ENCODE results near the gene IL24. TPM values are rescaled to one million over a fixed set of nuclear protein-coding genes. Genes with fewer than 3 reads are reported as not detected.

Gene IL24
- total RNA-seq, 1 donor from 2014 or later = not detected

- H3K4me1 Mint-ChIP-seq = peaks cover 5% of the 10 kb centered on the region
- DNase-seq (ENCODE audit: low spot score) = no peak
- no peak overlapping the region for H3K4me3 ChIP-seq
- no peak overlapping the region for H3K27ac Mint-ChIP-seq
- H3K9me3 ChIP-seq (ENCODE audit: low read depth) = no peaks in the 10 kb centered on the region
- H3K36me3 ChIP-seq = no peaks in the 10 kb centered on the region
- no peaks in the 10 kb centered on the region for H3K9me3 Mint-ChIP-seq
- H3K9ac ChIP-seq = no peak overlapping the region
- no peak overlapping the region for H3K4me2 ChIP-seq
- H2AFZ ChIP-seq (replicated peaks) = no peak overlapping the region
- TF ChIP-seq EZH2phosphoT487 (IDR thresholded peaks at IDR 0.05) (no peak), EZH2 (IDR thresholded peaks at IDR 0.05) (no peak)
- H3K27ac ChIP-seq = no peak overlapping the region
- no peaks in the 10 kb centered on the region for H3K79me2 ChIP-seq (ENCODE audit: low read depth)
- H3K27me3 ChIP-seq = peaks cover 6% of the 10 kb centered on the region
- no peak overlapping the region for H3K4me3 Mint-ChIP-seq
- H3K36me3 Mint-ChIP-seq = no peaks in the 10 kb centered on the region
- no peaks in the 10 kb centered on the region for H4K20me1 ChIP-seq (ENCODE audit: low read depth)
- H3K4me1 ChIP-seq = no peaks in the 10 kb centered on the region
- H3K27me3 Mint-ChIP-seq (ENCODE audit: insufficient read depth, low read depth) = peaks cover 9% of the 10 kb centered on the region
- H3F3A ChIP-seq (ENCODE audit: low read depth) = no peaks in the 10 kb centered on the region
These were observed 4.7 kb downstream of the IL24 start for GRCh38 chr1:206901944-206902343.

GRCh38 chr1:206902702-206903101 lies 5.5 kb downstream of the IL24 start:
- H3K4me1 Mint-ChIP-seq = no peaks in the 10 kb centered on the region
- no peak overlapping the region for H3K27ac ChIP-seq
- no peak overlapping the region for H3K27ac Mint-ChIP-seq
- no peak overlapping the region for H3K4me3 ChIP-seq
- no peaks in the 10 kb centered on the region for H4K20me1 ChIP-seq (ENCODE audit: low read depth)
- DNase-seq (ENCODE audit: low spot score) = no peak
- H2AFZ ChIP-seq (replicated peaks) = no peak overlapping the region
- no peaks in the 10 kb centered on the region for H3K79me2 ChIP-seq (ENCODE audit: low read depth)
- H3K36me3 Mint-ChIP-seq = no peaks in the 10 kb centered on the region
- no peak overlapping the region for H3K9ac ChIP-seq
- no peak overlapping the region for H3K4me2 ChIP-seq
- no peaks in the 10 kb centered on the region for H3K36me3 ChIP-seq
- no peak for TF ChIP-seq EZH2phosphoT487 (IDR thresholded peaks at IDR 0.05)
- no peak for TF ChIP-seq CTCF (IDR thresholded peaks at IDR 0.05)
- TF ChIP-seq EZH2 (IDR thresholded peaks at IDR 0.05) = no peak
- no peak overlapping the region for H3K4me3 Mint-ChIP-seq
- H3K9me3 ChIP-seq (ENCODE audit: low read depth) = no peaks in the 10 kb centered on the region
- no peaks in the 10 kb centered on the region for H3F3A ChIP-seq (ENCODE audit: low read depth)
- peaks cover 10% of the 10 kb centered on the region for H3K27me3 Mint-ChIP-seq (ENCODE audit: insufficient read depth, low read depth)
- no peaks in the 10 kb centered on the region for H3K9me3 Mint-ChIP-seq
- no peaks in the 10 kb centered on the region for H3K4me1 ChIP-seq
- peaks cover 13% of the 10 kb centered on the region for H3K27me3 ChIP-seq

- no peak overlapping the region for H3K4me2 ChIP-seq
- H3K79me2 ChIP-seq (ENCODE audit: low read depth) = no peaks in the 10 kb centered on the region
- Mint-ChIP-seq H3K4me3 (no peak overlapping the region), H3K4me1 (no peaks in the 10 kb centered on the region), H3K36me3 (no peaks in the 10 kb centered on the region), H3K27me3 (ENCODE audit: insufficient read depth, low read depth) (peaks cover 20% of the 10 kb centered on the region), H3K9me3 (no peaks in the 10 kb centered on the region), H3K27ac (no peak overlapping the region)
- H3K9ac ChIP-seq = no peak overlapping the region
- no peaks in the 10 kb centered on the region for H4K20me1 ChIP-seq (ENCODE audit: low read depth)
- no peak overlapping the region for H3K4me3 ChIP-seq
- TF ChIP-seq EZH2phosphoT487 (IDR thresholded peaks at IDR 0.05) (no peak), CTCF (IDR thresholded peaks at IDR 0.05) (no peak), EZH2 (IDR thresholded peaks at IDR 0.05) (no peak)
- no peaks in the 10 kb centered on the region for H3F3A ChIP-seq (ENCODE audit: low read depth)
- no peak overlapping the region for H2AFZ ChIP-seq (replicated peaks)
- no peaks in the 10 kb centered on the region for H3K9me3 ChIP-seq (ENCODE audit: low read depth)
- DNase-seq (ENCODE audit: low spot score) = no peak
- H3K36me3 ChIP-seq = no peaks in the 10 kb centered on the region
- H3K27me3 ChIP-seq = peaks cover 23% of the 10 kb centered on the region
- H3K27ac ChIP-seq = no peak overlapping the region
- no peaks in the 10 kb centered on the region for H3K4me1 ChIP-seq
These were observed 6.4 kb downstream of the IL24 start for GRCh38 chr1:206903687-206904086.

- no peak overlapping the region for H3K9ac ChIP-seq
- no peaks in the 10 kb centered on the region for H4K20me1 ChIP-seq (ENCODE audit: low read depth)
- no peaks in the 10 kb centered on the region for H3K36me3 ChIP-seq
- Mint-ChIP-seq H3K9me3 (no peaks in the 10 kb centered on the region), H3K4me1 (peaks cover 3% of the 10 kb centered on the region), H3K36me3 (no peaks in the 10 kb centered on the region), H3K27ac (no peak overlapping the region), H3K27me3 (ENCODE audit: insufficient read depth, low read depth) (peaks cover 27% of the 10 kb centered on the region), H3K4me3 (no peak overlapping the region)
- H3K9me3 ChIP-seq (ENCODE audit: low read depth) = no peaks in the 10 kb centered on the region
- H3K4me1 ChIP-seq = peaks cover 4% of the 10 kb centered on the region
- no peak overlapping the region for H3K4me2 ChIP-seq
- H3K79me2 ChIP-seq (ENCODE audit: low read depth) = no peaks in the 10 kb centered on the region
- H3K27ac ChIP-seq = no peak overlapping the region
- H3F3A ChIP-seq (ENCODE audit: low read depth) = no peaks in the 10 kb centered on the region
- H2AFZ ChIP-seq (replicated peaks) = no peak overlapping the region
- no peak for DNase-seq (ENCODE audit: low spot score)
- peaks cover 32% of the 10 kb centered on the region for H3K27me3 ChIP-seq
- TF ChIP-seq EZH2 (IDR thresholded peaks at IDR 0.05) (no peak), CTCF (IDR thresholded peaks at IDR 0.05) (no peak), EZH2phosphoT487 (IDR thresholded peaks at IDR 0.05) (no peak)
- no peak overlapping the region for H3K4me3 ChIP-seq
These were observed 7.3 kb downstream of the IL24 start for GRCh38 chr1:206904423-206905142.
